ENCODE data around the gene SLC25A21.

Gene SLC25A21

GRCh38 chr14:36979863-36980262 lies 192.5 kb downstream of the SLC25A21 start:
- no peaks in the 10 kb centered on the region for H4K20me1 ChIP-seq (ENCODE audit: low read depth, low read length)
- no peak overlapping the region for H3K4me3 ChIP-seq (ENCODE audit: insufficient read depth, low read length, poor library complexity, severe bottlenecking)
- H3K4me2 ChIP-seq (ENCODE audit: low read depth, low read length, poor library complexity, severe bottlenecking), result no peak overlapping the region
- H3K9ac ChIP-seq (ENCODE audit: low read length), result no peak overlapping the region
- H2AFZ ChIP-seq (ENCODE audit: low read depth, low read length, severe bottlenecking), result no peak overlapping the region
- H3K9me2 ChIP-seq (replicated peaks; ENCODE audit: insufficient read depth, low read length), result no peaks in the 10 kb centered on the region
- H3K27ac ChIP-seq (ENCODE audit: low read depth, low read length), result no peak overlapping the region
- H3K27me3 ChIP-seq (ENCODE audit: low read length), result no peaks in the 10 kb centered on the region
- TF ChIP-seq, protein P1, sequence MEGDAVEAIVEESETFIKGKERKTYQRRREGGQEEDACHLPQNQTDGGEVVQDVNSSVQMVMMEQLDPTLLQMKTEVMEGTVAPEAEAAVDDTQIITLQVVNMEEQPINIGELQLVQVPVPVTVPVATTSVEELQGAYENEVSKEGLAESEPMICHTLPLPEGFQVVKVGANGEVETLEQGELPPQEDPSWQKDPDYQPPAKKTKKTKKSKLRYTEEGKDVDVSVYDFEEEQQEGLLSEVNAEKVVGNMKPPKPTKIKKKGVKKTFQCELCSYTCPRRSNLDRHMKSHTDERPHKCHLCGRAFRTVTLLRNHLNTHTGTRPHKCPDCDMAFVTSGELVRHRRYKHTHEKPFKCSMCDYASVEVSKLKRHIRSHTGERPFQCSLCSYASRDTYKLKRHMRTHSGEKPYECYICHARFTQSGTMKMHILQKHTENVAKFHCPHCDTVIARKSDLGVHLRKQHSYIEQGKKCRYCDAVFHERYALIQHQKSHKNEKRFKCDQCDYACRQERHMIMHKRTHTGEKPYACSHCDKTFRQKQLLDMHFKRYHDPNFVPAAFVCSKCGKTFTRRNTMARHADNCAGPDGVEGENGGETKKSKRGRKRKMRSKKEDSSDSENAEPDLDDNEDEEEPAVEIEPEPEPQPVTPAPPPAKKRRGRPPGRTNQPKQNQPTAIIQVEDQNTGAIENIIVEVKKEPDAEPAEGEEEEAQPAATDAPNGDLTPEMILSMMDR (IDR thresholded peaks at IDR 0.05; ENCODE audit: insufficient read depth, low read length, poor library complexity, severe bottlenecking), result no peak
- no peaks in the 10 kb centered on the region for H3F3A ChIP-seq (ENCODE audit: insufficient read depth)
- no peaks in the 10 kb centered on the region for H3K79me2 ChIP-seq (ENCODE audit: insufficient read depth, low read length)
- no peaks in the 10 kb centered on the region for H3K36me3 ChIP-seq (ENCODE audit: low read length)
- no peaks in the 10 kb centered on the region for H3K9me3 ChIP-seq (ENCODE audit: insufficient read depth, low read length)

GRCh38 chr14:36976571-36977023 lies 195.8 kb downstream of the SLC25A21 start:
- TF ChIP-seq, protein P1 (IDR thresholded peaks at IDR 0.05; ENCODE audit: insufficient read depth, low read length, poor library complexity, severe bottlenecking), result no peak
- TF ChIP-seq EZH2phosphoT487 (conservative IDR thresholded peaks at IDR 0.05; ENCODE audit: low read length), result no peak
- Histone ChIP-seq H3K9ac (ENCODE audit: low read length) (no peak overlapping the region), H3K27ac (ENCODE audit: low read depth, low read length) (no peak overlapping the region), H3K9me2 (replicated peaks; ENCODE audit: insufficient read depth, low read length) (no peaks in the 10 kb centered on the region), H3K4me2 (ENCODE audit: low read depth, low read length, poor library complexity, severe bottlenecking) (no peak overlapping the region), H3F3A (ENCODE audit: insufficient read depth) (no peaks in the 10 kb centered on the region), H3K9me3 (ENCODE audit: insufficient read depth, low read length) (no peaks in the 10 kb centered on the region), H3K4me3 (ENCODE audit: insufficient read depth, low read length, poor library complexity, severe bottlenecking) (no peak overlapping the region), H2AFZ (ENCODE audit: low read depth, low read length, severe bottlenecking) (no peak overlapping the region), H3K27me3 (ENCODE audit: low read length) (no peaks in the 10 kb centered on the region), H4K20me1 (ENCODE audit: low read depth, low read length) (no peaks in the 10 kb centered on the region), H3K79me2 (ENCODE audit: insufficient read depth, low read length) (no peaks in the 10 kb centered on the region), H3K36me3 (ENCODE audit: low read length) (no peaks in the 10 kb centered on the region)

DNA sequence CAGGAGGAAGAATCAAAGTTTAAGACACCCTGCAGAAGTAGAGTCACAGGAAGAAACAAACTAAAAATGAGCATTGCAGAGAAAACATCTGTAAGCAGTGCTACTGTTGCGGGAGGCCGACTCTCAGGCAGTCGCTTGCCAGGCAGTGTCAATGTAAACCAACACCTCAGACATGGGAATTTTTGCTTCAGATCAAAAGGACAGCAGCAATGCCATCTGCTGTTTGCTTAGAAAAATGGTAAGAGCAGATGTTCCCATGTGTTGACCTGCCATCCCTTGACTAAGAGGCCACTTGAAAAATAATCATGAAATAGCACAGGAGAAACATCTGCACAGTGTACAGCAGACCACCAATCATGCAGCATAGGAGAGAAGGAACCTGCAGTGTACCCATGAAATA lies 196.6 kb downstream of the SLC25A21 start:
- H3K4me3 ChIP-seq (ENCODE audit: insufficient read depth, low read length, poor library complexity, severe bottlenecking), result no peak overlapping the region
- no peaks in the 10 kb centered on the region for H3K9me3 ChIP-seq (ENCODE audit: insufficient read depth, low read length)
- H3K36me3 ChIP-seq (ENCODE audit: low read length), result no peaks in the 10 kb centered on the region
- H3K9ac ChIP-seq (ENCODE audit: low read length), result no peak overlapping the region
- H3K27me3 ChIP-seq (ENCODE audit: low read length), result no peaks in the 10 kb centered on the region
- TF ChIP-seq, protein P1 (IDR thresholded peaks at IDR 0.05; ENCODE audit: insufficient read depth, low read length, poor library complexity, severe bottlenecking), result no peak
- no peak for TF ChIP-seq EZH2phosphoT487 (conservative IDR thresholded peaks at IDR 0.05; ENCODE audit: low read length)
- H3K27ac ChIP-seq (ENCODE audit: low read depth, low read length), result no peak overlapping the region
- H3F3A ChIP-seq (ENCODE audit: insufficient read depth), result no peaks in the 10 kb centered on the region
- no peaks in the 10 kb centered on the region for H3K9me2 ChIP-seq (replicated peaks; ENCODE audit: insufficient read depth, low read length)
- no peak overlapping the region for H2AFZ ChIP-seq (ENCODE audit: low read depth, low read length, severe bottlenecking)
- no peak overlapping the region for H3K4me2 ChIP-seq (ENCODE audit: low read depth, low read length, poor library complexity, severe bottlenecking)
- H3K79me2 ChIP-seq (ENCODE audit: insufficient read depth, low read length), result no peaks in the 10 kb centered on the region
- no peaks in the 10 kb centered on the region for H4K20me1 ChIP-seq (ENCODE audit: low read depth, low read length)

All from SU-DHL-6 (cell line).